NB4 (cell line): Measurements from ENCODE around the gene ARSH.
A peak's percentile ranks its signal among the peaks of the same experiment; 100 is the strongest.
"Not testable (repeated sequence)": the region's sequence is repeated elsewhere in the genome, so short reads cannot be mapped to it uniquely, and the experiment has no call there.

Experiments
- DNase-seq: peaks from one replicate; pipeline ENCODE4 v3.0.0; 2010; ENCODE audit warnings: low read depth
- H3K4me3 ChIP-seq: one replicate; pipeline ENCODE4 v1.5.1; 2011; ENCODE audit warnings: mild to moderate bottlenecking, low read depth, low read length, moderate library complexity
- MYC ChIP-seq: IDR thresholded peaks from 2 replicates; pipeline ENCODE4 v1.6.1; 2011; ENCODE audit warnings: low read depth, low read length
- POLR2A ChIP-seq: IDR thresholded peaks from 2 replicates; pipeline ENCODE4 v1.6.1; 2011; ENCODE audit warnings: mild to moderate bottlenecking; ENCODE audit not compliant: insufficient read length; ENCODE audit errors: extremely low read depth
- TF ChIP-seq, protein P1 (sequence below): IDR thresholded peaks from one replicate; pipeline ENCODE4 v1.5.1; 2012; ENCODE audit warnings: low read depth, low read length
- TF ChIP-seq, protein P2 (sequence below): IDR thresholded peaks from 2 replicates; pipeline ENCODE4 v1.6.1; 2011; ENCODE audit warnings: low read depth, low read length

Gene ARSH, protein sequence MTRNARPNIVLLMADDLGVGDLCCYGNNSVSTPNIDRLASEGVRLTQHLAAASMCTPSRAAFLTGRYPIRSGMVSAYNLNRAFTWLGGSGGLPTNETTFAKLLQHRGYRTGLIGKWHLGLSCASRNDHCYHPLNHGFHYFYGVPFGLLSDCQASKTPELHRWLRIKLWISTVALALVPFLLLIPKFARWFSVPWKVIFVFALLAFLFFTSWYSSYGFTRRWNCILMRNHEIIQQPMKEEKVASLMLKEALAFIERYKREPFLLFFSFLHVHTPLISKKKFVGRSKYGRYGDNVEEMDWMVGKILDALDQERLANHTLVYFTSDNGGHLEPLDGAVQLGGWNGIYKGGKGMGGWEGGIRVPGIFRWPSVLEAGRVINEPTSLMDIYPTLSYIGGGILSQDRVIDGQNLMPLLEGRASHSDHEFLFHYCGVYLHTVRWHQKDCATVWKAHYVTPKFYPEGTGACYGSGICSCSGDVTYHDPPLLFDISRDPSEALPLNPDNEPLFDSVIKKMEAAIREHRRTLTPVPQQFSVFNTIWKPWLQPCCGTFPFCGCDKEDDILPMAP

DNA sequence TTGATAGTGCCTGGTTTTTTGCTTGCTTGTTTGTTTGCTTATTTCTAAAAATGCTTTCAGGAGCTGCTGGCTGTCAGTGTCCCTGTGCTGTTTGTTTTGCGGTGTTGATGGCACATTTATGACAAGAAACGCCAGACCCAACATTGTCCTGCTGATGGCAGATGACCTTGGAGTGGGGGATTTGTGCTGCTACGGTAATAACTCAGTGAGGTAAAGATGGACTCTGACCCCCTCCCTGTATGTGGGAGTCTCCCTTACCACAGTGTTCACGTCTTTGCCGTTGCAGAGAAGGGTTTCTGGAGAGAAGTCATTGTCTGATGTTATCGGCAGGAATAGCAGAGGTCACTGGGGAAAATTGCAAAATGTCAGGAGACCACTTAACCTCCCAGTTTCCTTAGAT lies at the start of gene ARSH:
Gene ARSH (plus strand): TSS at position 52 of the 400 bp plus-strand sequence. CDS start 67 bp downstream, at position 119.
- no peak within 1 kb of the TSS for H3K4me3 ChIP-seq
- TF ChIP-seq, protein P1, sequence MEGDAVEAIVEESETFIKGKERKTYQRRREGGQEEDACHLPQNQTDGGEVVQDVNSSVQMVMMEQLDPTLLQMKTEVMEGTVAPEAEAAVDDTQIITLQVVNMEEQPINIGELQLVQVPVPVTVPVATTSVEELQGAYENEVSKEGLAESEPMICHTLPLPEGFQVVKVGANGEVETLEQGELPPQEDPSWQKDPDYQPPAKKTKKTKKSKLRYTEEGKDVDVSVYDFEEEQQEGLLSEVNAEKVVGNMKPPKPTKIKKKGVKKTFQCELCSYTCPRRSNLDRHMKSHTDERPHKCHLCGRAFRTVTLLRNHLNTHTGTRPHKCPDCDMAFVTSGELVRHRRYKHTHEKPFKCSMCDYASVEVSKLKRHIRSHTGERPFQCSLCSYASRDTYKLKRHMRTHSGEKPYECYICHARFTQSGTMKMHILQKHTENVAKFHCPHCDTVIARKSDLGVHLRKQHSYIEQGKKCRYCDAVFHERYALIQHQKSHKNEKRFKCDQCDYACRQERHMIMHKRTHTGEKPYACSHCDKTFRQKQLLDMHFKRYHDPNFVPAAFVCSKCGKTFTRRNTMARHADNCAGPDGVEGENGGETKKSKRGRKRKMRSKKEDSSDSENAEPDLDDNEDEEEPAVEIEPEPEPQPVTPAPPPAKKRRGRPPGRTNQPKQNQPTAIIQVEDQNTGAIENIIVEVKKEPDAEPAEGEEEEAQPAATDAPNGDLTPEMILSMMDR = no peak
- TF ChIP-seq MYC (no peak), POLR2A (no peak)
- TF ChIP-seq, protein P2, sequence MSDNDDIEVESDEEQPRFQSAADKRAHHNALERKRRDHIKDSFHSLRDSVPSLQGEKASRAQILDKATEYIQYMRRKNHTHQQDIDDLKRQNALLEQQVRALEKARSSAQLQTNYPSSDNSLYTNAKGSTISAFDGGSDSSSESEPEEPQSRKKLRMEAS = no peak
- DNase-seq = peak; percentile 43

DNA sequence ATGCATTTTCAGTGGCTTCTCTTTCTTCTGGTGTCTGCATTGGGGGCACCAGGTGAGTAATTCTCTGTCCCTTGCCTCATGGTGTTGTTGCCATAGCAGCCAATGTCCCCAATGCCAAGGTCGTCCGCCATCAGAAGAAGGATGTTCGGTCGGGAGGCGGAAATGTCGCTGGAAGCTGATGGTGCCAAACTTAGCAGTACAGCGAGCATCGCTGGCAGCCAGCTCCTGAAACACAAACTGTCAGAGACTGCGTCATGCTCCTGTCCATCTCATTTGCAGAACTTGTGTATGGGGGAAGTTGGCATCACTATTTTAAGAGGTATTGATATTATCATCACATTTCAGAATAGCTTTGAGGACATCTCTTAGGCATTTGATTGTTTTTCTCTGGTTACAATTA lies 48.1 kb upstream of the ARSH start:
- H3K4me3 ChIP-seq = no peak overlapping the region
- DNase-seq = no peak
- TF ChIP-seq, protein P2 = no peak
- TF ChIP-seq MYC (no peak), POLR2A (no peak)
- TF ChIP-seq, protein P1 = no peak

- TF ChIP-seq, protein P2 = no peak
- no peak for TF ChIP-seq MYC
- TF ChIP-seq POLR2A = no peak
- TF ChIP-seq, protein P1 = no peak
- H3K4me3 ChIP-seq = no peak overlapping the region
- no peak for DNase-seq
Observed at GRCh38 chrX:2960861-2961515, 45.4 kb upstream of the ARSH start.

- H3K4me3 ChIP-seq = no peak overlapping the region
- DNase-seq = no peak
- TF ChIP-seq, protein P2 = no peak
- TF ChIP-seq MYC (no peak), POLR2A (no peak)
- TF ChIP-seq, protein P1 = no peak
Observed at GRCh38 chrX:2962381-2962780, 44.0 kb upstream of the ARSH start.

- H3K4me3 ChIP-seq = not testable (repeated sequence)
Observed at GRCh38 chrX:2963449-2963848, 42.9 kb upstream of the ARSH start.

GRCh38 chrX:2963992-2964794 lies 42.2 kb upstream of the ARSH start:
- not testable (repeated sequence) for DNase-seq, H3K4me3 ChIP-seq

More at GRCh38 chrX:2963449-2963848, 42.9 kb upstream of the ARSH start:
- DNase-seq = not testable (repeated sequence)
